GM08714 (cell line): ENCODE data around the gene CYP3A7.
"Not testable (repeated sequence)": the region's sequence is repeated elsewhere in the genome, so short reads cannot be mapped to it uniquely, and the experiment has no call there.

Experiments
- H3K4me3 ChIP-seq: fragments of 200-500 bp; sonication (Bioruptor generic); 2 replicates; pipeline ENCODE4 v1.5.1; 2014; ENCODE audit warnings: mild to moderate bottlenecking, low read length, inconsistent platforms
- ZNF274 ChIP-seq: IDR thresholded peaks from 2 replicates; pipeline ENCODE4 v1.6.1; 2012; ENCODE audit warnings: mild to moderate bottlenecking, low read depth, low read length

CYP3A7 gene

DNA sequence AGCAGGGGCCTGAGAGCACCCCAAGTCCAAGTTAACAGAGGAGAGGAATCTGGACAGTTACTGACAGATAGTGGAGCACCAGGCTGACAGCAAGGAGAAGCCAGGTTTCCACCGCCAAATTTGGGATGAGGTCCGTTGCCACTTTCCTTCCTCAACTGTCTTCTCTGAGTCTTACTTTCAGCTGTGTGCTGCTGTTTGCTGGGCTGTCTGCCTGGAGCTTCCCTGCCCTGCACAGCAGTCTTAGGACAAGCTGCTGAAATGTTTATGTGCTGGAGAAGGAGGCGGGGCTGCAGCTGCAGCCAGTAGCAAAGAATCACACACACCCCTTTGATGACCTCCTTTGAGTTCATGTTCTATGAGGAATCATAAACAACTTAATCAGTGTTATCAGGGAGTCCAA, 17.4 kb upstream of the CYP3A7 start:
- no peak for TF ChIP-seq ZNF274
- no peak overlapping the region for H3K4me3 ChIP-seq

DNA sequence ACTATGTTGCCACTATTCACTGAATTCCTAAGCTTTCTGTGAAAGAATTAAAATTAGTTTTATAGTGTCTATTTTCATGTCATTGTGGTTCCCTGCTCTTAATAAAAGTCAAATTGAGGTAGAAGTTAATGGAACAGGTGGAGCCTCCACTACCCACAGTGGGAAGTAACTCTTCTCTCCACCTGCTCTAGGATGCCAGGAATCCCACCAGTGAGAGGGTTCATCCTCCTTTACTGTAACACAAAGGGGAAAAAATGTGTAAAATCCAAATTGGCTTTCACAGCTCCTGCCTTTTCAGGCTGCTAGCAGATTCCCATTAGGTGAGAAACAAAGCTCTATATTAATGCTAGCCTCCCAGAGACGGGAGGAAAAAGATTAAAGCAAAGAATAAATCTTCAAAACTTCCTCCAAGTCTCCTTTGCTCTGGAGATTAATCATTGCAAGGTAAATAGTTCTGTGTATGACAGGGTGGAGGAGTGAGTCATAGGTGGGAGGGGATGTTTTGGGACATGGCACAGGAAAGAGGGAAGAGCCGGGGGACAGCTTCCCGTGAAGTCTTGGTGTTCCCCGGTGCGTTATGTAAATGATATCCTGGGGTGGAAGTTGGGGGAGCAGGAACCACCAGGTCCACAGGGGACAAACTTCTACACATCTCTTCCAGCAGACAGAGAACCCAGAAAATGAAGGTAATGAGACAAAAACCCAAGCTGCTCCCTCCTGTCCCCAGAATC, 16.5 kb upstream of the CYP3A7 start:
- H3K4me3 ChIP-seq = not testable (repeated sequence)

DNA sequence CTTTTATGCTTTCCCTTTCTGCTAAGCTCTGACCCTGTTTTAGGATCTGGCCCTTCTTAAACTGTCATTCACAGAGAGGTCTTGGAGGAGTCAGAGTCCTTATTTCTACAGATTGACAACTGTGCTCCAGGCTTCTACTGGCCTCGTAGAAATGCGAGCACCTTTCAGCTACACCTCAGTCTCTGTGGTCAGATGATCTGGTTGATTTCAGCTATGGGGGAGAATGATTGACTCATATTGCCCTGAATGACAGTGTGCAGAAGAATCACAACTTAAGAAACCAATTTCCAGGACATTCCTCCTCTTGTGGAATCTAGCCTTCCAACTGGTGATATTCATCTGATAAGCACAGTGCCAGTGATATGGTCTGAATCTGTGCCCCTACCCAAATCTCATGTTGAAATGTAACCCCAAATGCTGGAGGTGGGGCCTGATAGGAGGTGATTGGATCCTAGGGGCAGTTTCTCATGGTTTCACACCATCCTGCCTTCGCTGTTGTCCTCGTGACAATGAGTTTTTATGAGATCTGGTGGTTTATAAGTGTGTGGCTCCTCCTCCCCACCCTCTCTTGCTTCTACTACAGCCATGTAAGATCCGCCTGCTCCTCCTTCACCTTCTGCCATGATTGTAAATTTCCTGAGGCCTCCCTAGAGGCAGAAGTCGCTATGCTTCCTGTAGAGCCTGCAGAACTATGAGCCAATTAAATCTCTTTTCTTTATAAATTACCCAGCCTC, 14.0 kb upstream of the CYP3A7 start:
- no peak overlapping the region for H3K4me3 ChIP-seq
- no peak for TF ChIP-seq ZNF274

DNA sequence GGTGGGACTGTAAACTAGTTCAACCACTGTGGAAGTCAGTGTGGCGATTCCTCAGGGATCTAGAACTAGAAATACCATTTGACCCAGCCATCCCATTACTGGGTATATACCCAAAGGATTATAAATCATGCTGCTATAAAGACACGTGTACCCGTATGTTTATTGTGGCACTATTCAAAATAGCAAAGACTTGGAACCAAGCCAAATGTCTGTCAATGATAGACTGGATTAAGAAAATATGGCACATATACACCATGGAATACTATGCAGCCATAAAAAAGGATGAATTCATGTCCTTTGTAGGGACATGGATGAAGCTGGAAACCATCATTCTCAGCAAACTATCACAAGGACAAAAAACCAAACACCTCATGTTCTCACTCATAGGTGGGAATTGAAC, 11.9 kb upstream of the CYP3A7 start:
- not testable (repeated sequence) for H3K4me3 ChIP-seq

DNA sequence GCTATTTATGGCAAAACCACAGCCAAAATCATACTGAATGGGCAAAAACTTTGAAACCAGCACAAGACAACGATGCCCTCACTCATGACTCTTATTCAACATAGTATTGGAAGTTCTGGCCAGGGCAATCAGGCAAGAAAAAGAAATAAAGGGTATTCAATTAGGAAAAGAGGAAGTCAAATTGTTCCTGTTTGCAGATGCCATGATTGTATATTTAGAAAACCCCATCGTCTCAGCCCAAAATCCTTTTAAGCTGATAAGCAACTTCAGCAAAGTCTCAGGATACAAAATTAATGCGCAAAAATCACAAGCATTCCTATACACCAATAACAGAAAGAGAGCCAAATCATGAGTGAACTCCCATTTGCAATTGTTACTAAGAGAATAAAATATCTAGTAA, 10.4 kb upstream of the CYP3A7 start:
- H3K4me3 ChIP-seq = not testable (repeated sequence)

DNA sequence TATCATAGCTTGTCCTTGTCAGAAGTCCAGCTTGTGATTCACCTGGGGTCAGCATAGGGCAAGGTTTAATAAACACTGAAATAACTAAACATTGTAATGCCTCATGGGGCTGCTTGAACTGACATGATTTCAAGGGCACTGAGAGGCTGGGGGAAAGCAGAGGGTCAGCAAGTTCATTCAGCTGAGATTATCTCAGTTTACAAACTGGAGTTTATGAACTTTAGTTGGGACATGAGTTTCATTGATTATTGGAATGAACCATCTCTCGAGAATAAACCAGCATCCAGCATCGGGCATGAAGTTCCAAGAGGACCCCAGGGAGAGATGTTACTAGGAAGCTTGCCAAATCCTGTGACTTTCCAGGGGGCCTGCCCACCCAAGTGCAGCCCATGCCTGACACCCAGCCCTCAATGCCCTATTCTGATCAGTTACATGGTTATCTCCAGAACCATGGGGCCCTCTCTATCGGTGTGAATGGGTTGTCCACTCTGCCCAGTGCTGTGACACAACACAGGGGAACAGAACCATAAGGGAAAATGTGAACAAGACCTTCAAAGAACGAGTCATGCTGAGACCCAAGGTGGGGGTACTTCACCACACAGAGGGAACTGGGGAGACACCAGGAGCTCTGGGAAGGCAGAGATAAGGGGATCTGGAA, 7.9 kb upstream of the CYP3A7 start:
- TF ChIP-seq ZNF274 = no peak
- H3K4me3 ChIP-seq = no peak overlapping the region

DNA sequence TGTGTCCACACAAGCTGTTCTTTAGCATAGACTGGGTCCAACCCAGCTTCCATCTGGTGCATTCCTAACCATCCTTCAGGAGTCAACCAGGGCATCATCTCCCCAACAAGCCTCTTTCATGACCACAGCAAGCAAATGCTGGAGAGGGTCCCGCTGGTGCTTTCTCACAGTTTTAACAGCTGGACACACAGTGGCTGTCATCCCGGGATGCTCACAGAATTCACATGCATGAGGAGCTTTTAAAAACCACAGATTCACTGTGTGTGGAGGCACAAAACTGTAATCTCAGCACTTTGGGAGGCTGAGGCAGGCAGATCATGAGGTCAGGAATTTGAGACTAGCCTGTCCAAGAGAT, 6.4 kb upstream of the CYP3A7 start:
- no peak overlapping the region for H3K4me3 ChIP-seq
- TF ChIP-seq ZNF274 = no peak

DNA sequence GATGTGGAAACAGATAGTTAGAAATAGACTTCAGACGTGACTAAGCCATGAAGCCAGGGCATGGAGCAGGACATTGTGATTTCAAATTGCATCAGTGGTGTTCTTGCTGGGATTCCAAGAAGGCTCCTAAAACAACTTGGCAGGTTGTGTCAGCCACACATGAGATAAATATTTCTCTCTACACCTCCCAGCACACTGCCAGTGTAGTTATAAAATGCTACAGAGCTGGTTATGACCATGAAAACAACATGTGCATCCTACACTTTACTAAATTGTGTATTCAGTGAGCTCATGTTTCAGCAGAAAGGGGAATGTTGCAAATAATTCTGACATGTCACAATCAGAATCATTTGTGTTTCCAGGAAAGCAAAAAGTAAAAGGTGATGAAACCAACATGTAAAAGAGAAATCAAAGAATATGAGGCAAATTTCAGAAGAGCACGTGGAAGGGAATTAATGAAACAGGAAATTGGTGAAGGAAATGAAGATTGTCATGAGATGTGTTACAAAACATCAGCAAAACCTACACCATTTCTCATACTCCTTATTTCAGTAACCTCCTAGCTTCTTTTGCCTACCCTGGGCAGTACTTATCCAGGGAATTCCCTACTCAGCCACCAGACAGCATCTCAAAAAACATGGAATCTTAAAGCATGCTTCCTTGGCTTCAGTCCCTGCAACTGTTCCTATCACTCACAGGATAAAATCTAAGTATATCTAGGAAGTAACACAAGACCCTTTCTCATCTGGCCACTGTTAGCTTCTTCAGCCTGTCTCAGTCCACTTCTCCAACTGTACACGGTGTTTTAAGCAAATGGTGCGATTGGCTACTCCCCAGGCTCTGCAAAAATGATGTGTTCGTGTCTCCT, 5.8 kb upstream of the CYP3A7 start:
- no peak overlapping the region for H3K4me3 ChIP-seq
- TF ChIP-seq ZNF274 = no peak

DNA sequence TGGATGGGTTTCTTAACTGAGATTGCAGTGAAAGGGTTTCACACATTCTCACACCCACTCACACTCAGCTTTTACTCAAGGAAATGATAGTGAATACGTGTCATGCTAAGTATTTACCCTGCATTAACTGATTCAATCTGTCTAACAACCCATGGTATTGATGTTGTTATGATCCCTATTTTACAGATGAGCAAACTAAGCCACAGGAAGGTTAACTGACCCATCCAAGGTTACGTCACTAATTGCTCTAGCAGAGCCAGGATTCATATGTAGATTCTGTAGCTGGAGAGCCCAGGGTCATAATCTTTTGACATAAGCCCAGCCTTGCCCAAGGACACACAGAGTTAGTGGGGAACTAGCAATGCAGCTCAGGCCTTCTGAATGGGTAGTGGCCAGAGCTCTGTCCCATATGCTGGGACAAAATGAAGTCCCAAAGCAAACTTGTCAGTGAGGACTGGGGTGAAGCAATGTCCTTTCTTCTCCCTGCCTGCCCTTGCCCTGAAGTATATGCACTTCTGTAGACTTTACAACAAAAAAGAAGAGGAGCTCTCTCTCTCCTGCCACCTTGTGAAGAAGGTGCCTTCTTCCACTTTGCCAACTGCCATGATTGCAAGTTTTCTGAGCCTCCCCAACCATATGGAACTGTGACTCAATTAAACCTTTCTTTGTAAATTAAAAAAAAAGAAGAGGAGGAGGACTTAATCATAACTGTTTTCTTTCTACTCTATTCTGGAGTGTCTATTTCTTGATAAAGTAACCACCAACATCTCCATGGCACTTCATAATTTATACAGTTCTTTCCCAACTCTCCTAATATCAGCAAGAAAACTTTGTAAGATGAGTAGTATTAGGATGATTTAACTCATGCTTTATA, 4.9 kb upstream of the CYP3A7 start:
- TF ChIP-seq ZNF274 = no peak
- no peak overlapping the region for H3K4me3 ChIP-seq

DNA sequence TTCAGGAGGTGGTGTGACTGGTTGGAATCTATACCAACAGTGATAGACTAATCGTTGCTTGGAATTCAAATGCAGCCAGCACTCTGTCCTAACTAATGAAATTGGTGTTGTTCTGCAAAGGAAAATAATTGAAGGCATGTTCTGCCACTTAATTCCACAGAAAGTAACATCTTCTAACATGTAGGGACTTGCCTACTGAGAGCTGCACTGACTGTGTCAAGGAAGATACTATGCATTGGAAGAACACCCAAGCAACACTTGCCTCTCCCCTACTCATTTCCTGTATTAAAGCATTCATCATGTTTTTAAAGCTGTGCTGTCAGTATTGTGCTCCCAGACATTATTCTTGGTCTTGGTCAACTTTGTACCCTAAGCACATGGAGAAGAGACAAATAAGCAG, 2.7 kb upstream of the CYP3A7 start:
- no peak overlapping the region for H3K4me3 ChIP-seq
- TF ChIP-seq ZNF274 = no peak

DNA sequence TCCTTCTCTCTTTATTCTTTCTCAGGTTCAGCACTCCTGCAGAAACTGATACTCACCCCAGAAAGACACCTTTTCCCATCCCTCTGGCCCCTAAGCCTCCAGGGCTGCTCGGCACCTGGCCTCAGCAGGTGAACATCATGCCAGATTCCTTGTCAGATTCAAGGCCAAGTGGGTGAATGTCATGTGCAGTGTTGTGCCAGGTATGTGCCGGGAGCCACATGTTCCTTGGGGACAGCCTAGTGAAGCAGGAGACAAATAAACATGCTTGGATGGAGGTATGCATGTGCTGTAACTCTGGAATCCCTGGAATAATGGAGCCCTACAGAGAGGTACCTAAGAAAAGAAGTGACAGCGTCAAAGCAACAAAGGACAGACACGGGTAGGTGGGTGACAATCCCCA, 1.7 kb upstream of the CYP3A7 start:
- not testable (repeated sequence) for H3K4me3 ChIP-seq

DNA sequence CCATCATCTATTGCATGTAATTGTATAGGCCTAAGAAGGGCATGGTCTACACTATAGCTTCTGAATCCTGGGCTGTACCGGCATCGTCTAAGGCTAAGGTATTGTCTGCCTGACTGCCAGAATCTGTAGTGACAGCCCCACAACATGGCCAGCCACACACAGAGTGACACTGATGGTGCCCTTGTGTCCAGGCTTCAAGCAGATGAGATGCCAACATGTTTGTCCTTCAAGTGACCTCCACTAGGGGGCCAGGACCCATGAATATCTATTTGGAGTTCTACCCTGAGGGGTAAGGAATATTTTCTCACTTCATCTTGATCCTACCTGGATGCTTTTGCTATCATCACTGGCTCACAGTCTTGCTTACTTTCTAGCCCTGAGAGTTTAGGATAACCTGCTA, 1.5 kb downstream of the CYP3A7 start:
- H3K4me3 ChIP-seq = no peak overlapping the region
- TF ChIP-seq ZNF274 = no peak

DNA sequence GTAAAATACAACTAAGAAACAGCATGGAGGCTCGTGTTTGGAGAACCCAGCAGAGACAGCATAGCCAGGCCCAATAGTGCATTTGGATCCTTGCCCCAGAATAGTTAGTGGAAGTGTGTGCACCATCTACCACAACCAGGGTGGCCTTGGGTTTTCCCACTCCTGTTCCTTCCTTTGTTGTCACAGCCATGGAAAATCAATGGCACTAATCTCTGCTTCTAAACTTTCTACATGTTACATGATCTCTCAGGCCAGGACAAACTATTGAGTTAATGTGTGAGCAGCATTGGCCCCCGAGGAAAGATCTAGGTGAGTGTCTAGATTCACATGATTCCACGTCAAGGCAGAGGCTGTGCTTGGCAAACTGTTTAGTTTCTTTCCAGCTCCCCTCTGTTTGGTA, 2.0 kb downstream of the CYP3A7 start:
- H3K4me3 ChIP-seq = no peak overlapping the region
- TF ChIP-seq ZNF274 = no peak
